HL-60 (cell line): Measurements from ENCODE around the gene ZNF776.

Source experiments
- DNase-seq, 2 experiments: peaks; one replicate each; pipeline ENCODE4 v3.0.0-alpha.2; 2010 to 2020; ENCODE audit warnings: low read depth in 1 of 2, low spot score in 1 of 2
- H3K27ac ChIP-seq: fragments of 250-450 bp; sonication (Bioruptor Pico); replicated peaks from 2 replicates; pipeline ENCODE4 v1.5.1; 2020; ENCODE audit warnings: mild to moderate bottlenecking, moderate library complexity
- H3K27me3 ChIP-seq: fragments of 250-450 bp; sonication (Bioruptor Pico); 2 replicates; pipeline ENCODE4 v1.5.1; 2021; ENCODE audit warnings: mild to moderate bottlenecking, moderate library complexity; ENCODE audit not compliant: insufficient read depth, poor library complexity, severe bottlenecking
- H3K4me3 ChIP-seq: replicated peaks from 2 replicates; pipeline ENCODE4 v1.5.1; 2011; ENCODE audit warnings: mild to moderate bottlenecking, control low read depth, low read length; ENCODE audit not compliant: insufficient read depth
- CTCF ChIP-seq: IDR thresholded peaks from one replicate; pipeline ENCODE4 v1.5.1; 2011; ENCODE audit warnings: low read length, control low read depth, inconsistent platforms; ENCODE audit not compliant: insufficient read depth
- GABPA ChIP-seq: IDR thresholded peaks from 2 replicates; pipeline ENCODE4 v1.6.1; 2012; ENCODE audit warnings: low read depth
- POLR2AphosphoS5 ChIP-seq: IDR thresholded peaks from 2 replicates; pipeline ENCODE4 v1.6.1; 2012; ENCODE audit warnings: low read depth
- REST ChIP-seq: IDR thresholded peaks from 2 replicates; pipeline ENCODE4 v1.6.1; 2012; ENCODE audit warnings: low read depth; ENCODE audit not compliant: insufficient replicate concordance
- SPI1 ChIP-seq: IDR thresholded peaks from 2 replicates; pipeline ENCODE4 v1.6.1; 2012; ENCODE audit warnings: low read depth, mild to moderate bottlenecking, borderline replicate concordance

The ZNF776 gene

GRCh38 chr19:57757941-57758340 is 11.3 kb downstream of the ZNF776 start:
- DNase-seq, result no peak
- H3K27ac ChIP-seq, result no peak overlapping the region

GRCh38 chr19:57759096-57759495 is 12.5 kb downstream of the ZNF776 start:
- Histone ChIP-seq H3K4me3 (no peak overlapping the region), H3K27ac (no peak overlapping the region), H3K27me3 (no peaks in the 10 kb centered on the region)
- TF ChIP-seq SPI1 (no peak), GABPA (no peak), CTCF (no peak), REST (no peak), POLR2AphosphoS5 (no peak)
- DNase-seq, result no peak

More at GRCh38 chr19:57757941-57758340, 11.3 kb downstream of the ZNF776 start:
- no peak for TF ChIP-seq REST
- no peak for TF ChIP-seq GABPA
- Histone ChIP-seq H3K4me3 (no peak overlapping the region), H3K27me3 (no peaks in the 10 kb centered on the region)

- H3K27ac ChIP-seq, result peak within 1 kb of the TSS; percentile 69
- H3K27me3 ChIP-seq, result no peaks in the 10 kb centered on the region
- peak within 1 kb of the TSS; percentile 94 for H3K4me3 ChIP-seq
- TF ChIP-seq SPI1 (no peak), POLR2AphosphoS5 (peak; percentile 87), CTCF (no peak), GABPA (peak; percentile 83)
- DNase-seq, result peak; percentile 90 to 96
Measured at GRCh38 chr19:57769345-57770131, 22.9 kb downstream of the ZNF776 start, which contains the start of gene ZNF586. Gene ZNF586 (plus strand): TSS chr19:57769676. CDS start chr19:57769843, 167 bp downstream.

GRCh38 chr19:57771417-57771816 is 24.8 kb downstream of the ZNF776 start:
- no peak overlapping the region for H3K4me3 ChIP-seq
- H3K27ac ChIP-seq, result no peak overlapping the region
- TF ChIP-seq GABPA (no peak), CTCF (no peak), SPI1 (no peak), POLR2AphosphoS5 (no peak), REST (no peak)
- DNase-seq, result no peak
- H3K27me3 ChIP-seq, result no peaks in the 10 kb centered on the region
